GM23248 (cell line): ENCODE measurements around the gene SV2B.

Experiments used
- EZH2 ChIP-seq: fragments of 200-600 bp; sonication (generic); IDR thresholded peaks from 2 replicates; pipeline ENCODE4 v1.6.1; 2018; ENCODE audit warnings: antibody characterized with exemption, mild to moderate bottlenecking; ENCODE audit not compliant: insufficient read depth, poor library complexity, severe bottlenecking
- EZH2phosphoT487 ChIP-seq: fragments of 200-600 bp; sonication (generic); IDR thresholded peaks from 2 replicates; pipeline ENCODE4 v1.6.1; 2018; ENCODE audit warnings: antibody characterized with exemption, moderate library complexity, mild to moderate bottlenecking, low read depth; ENCODE audit not compliant: insufficient read depth

GRCh38 chr15:91129436-91129835, 29.4 kb downstream of the SV2B start:
- TF ChIP-seq EZH2 (no peak), EZH2phosphoT487 (no peak)
